Measurements from ENCODE around the gene ARL11. TPM values are rescaled to one million over a fixed set of nuclear protein-coding genes. Genes with fewer than 3 reads are reported as not detected.
"Not testable (repeated sequence)": the region's sequence is repeated elsewhere in the genome, so short reads cannot be mapped to it uniquely, and the experiment has no call there.

The ARL11 gene
- total RNA-seq, 2 donors from 2014 or later: 1.1 to 1.6 TPM

- Histone ChIP-seq H3K4me1 (ENCODE audit: control insufficient read depth in 1 of 2, low read depth in 2 of 2) (no peaks in the 10 kb centered on the region), H3K27me3 (replicated peaks; ENCODE audit: insufficient read depth) (no peaks in the 10 kb centered on the region), H3K36me3 (no peaks in the 10 kb centered on the region), H3K9me3 (no peaks in the 10 kb centered on the region), H3K27ac (no peak overlapping the region), H3K4me3 (no peak overlapping the region)
- TF ChIP-seq CTCF (IDR thresholded peaks at IDR 0.05): no peak
- ATAC-seq (ENCODE audit: insufficient number of reproducible peaks, low FRiP score, low read depth) (no peak), DNase-seq (ENCODE audit: low spot score) (no peak)
Measured at GRCh38 chr13:49596221-49596620, 32.1 kb upstream of the ARL11 start.

- Histone ChIP-seq H3K27me3 (replicated peaks; ENCODE audit: insufficient read depth) (no peaks in the 10 kb centered on the region), H3K9me3 (no peaks in the 10 kb centered on the region), H3K4me3 (no peak overlapping the region), H3K27ac (no peak overlapping the region), H3K36me3 (no peaks in the 10 kb centered on the region), H3K4me1 (ENCODE audit: control insufficient read depth in 1 of 2, low read depth in 2 of 2) (no peaks in the 10 kb centered on the region)
- DNase-seq (ENCODE audit: low spot score): no peak
- TF ChIP-seq CTCF (IDR thresholded peaks at IDR 0.05): no peak
- no peak for ATAC-seq (ENCODE audit: insufficient number of reproducible peaks, low FRiP score, low read depth)
Measured at GRCh38 chr13:49597043-49597641, 31.2 kb upstream of the ARL11 start.

GRCh38 chr13:49602005-49602404 is 26.3 kb upstream of the ARL11 start:
- Histone ChIP-seq H3K4me3 (no peak overlapping the region), H3K9me3 (no peaks in the 10 kb centered on the region), H3K27me3 (replicated peaks; ENCODE audit: insufficient read depth) (no peaks in the 10 kb centered on the region), H3K27ac (no peak overlapping the region), H3K4me1 (ENCODE audit: control insufficient read depth in 1 of 2, low read depth in 2 of 2) (no peaks in the 10 kb centered on the region), H3K36me3 (no peaks in the 10 kb centered on the region)
- no peak for TF ChIP-seq CTCF (IDR thresholded peaks at IDR 0.05)
- DNase-seq (ENCODE audit: low spot score): no peak
- ATAC-seq (ENCODE audit: insufficient number of reproducible peaks, low FRiP score, low read depth): no peak

GRCh38 chr13:49602615-49603014 is 25.7 kb upstream of the ARL11 start:
- H3K27me3 ChIP-seq (replicated peaks; ENCODE audit: insufficient read depth); H3K27ac ChIP-seq; H3K36me3 ChIP-seq; DNase-seq (ENCODE audit: low spot score); H3K4me1 ChIP-seq (ENCODE audit: control insufficient read depth in 1 of 2, low read depth in 2 of 2); ATAC-seq (ENCODE audit: insufficient number of reproducible peaks, low FRiP score, low read depth); H3K9me3 ChIP-seq; H3K4me3 ChIP-seq: not testable (repeated sequence)

GRCh38 chr13:49604570-49604969 is 23.7 kb upstream of the ARL11 start:
- no peaks in the 10 kb centered on the region for H3K36me3 ChIP-seq
- H3K9me3 ChIP-seq: no peaks in the 10 kb centered on the region
- H3K4me3 ChIP-seq: no peak overlapping the region
- DNase-seq (ENCODE audit: low spot score): no peak
- H3K4me1 ChIP-seq (ENCODE audit: control insufficient read depth in 1 of 2, low read depth in 2 of 2): no peaks in the 10 kb centered on the region
- H3K27ac ChIP-seq: no peak overlapping the region
- no peak for TF ChIP-seq CTCF (IDR thresholded peaks at IDR 0.05)
- ATAC-seq (ENCODE audit: insufficient number of reproducible peaks, low FRiP score, low read depth): no peak
- H3K27me3 ChIP-seq (replicated peaks; ENCODE audit: insufficient read depth): no peaks in the 10 kb centered on the region

All from thoracic aorta (tissue), 2 donors.